ENCODE measurements around the gene MTRF1.
"Not testable (repeated sequence)": the region's sequence is repeated elsewhere in the genome, so short reads cannot be mapped to it uniquely, and the experiment has no call there.

MTRF1 gene

DNA sequence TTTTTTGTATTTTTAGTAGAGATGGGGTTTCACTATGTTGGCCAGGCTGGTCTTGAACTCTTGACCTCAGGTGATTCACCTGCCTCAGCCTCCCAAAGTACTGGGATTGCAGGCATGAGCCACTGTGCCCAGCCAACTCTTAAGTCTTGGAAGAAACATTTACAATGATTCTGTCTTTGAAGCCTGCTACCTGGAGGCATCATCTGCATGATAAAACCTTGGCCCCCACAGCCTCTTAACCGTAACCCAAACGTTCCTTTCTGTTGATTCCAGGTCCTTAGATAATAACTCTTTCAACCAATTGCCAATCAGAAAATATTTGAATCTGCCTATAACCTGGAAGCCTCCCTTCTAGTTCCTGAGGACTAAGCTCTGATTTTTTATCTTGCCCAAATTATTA, 15.8 kb upstream of the MTRF1 start:
- not testable (repeated sequence) for DNase-seq

DNA sequence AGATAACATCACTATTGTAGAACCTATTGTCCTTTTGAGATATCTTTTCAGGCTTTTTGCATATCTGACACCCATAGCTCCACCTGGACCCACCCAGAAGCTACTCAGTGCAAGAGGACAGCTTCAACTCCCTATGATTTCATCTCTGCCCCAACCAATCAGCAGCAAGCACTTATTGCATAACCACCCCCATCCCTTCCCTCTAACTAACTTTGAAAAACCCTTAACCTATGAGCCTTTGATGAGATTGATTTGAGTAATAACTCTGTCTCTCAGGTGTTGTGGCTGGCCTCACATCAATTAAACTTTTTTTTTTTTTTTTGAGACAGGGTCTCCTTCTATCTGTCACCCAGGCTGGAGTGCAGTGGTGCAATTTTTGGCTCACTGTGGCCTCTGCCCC, 13.4 kb upstream of the MTRF1 start:
- DNase-seq = no peak

- DNase-seq = no peak
Observed at GRCh38 chr13:41274881-41275280, 11.5 kb upstream of the MTRF1 start.

GRCh38 chr13:41273831-41274441, 10.6 kb upstream of the MTRF1 start:
- DNase-seq = no peak

DNA sequence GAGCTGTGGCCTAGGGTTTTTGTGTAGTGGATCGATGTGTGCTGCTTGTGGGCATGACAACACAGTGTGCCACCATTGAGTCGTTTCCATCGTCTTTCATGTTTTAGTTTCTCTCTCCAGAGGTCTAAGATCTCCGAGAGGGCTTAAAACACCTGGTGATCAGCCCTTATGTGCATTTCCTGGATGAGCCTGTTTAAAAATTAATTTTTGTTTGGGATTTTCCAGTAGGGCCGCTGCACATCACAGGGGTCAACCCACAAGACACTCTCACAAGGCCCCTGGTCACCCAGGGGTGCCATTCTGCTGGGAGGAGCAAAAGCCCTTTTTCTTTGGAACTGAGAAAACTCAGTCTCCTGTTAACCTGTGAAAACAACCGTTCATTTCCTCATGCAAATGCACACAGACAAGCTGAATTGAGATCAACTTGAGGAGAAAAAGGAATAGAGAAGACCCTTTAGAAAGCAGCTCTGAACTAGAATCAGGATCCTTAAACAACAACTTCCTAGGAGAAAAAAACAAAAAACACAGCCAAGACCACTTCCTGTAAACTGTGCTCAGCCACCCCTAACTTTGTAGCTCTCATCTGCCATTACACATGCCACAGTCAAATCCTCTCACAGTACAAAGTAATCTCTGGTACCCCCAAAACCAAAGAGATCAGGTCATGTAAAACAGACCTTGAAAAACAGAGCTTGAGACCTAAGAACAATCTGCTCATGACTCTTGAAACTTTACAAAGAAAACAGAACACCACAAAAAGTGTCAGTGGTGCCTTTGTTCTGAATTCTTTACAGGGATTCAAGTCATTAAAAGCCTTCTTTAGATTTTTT, 8.3 kb upstream of the MTRF1 start:
- peak; percentile 12 for DNase-seq

- DNase-seq = no peak
Observed at GRCh38 chr13:41268764-41269163, 5.4 kb upstream of the MTRF1 start.

DNA sequence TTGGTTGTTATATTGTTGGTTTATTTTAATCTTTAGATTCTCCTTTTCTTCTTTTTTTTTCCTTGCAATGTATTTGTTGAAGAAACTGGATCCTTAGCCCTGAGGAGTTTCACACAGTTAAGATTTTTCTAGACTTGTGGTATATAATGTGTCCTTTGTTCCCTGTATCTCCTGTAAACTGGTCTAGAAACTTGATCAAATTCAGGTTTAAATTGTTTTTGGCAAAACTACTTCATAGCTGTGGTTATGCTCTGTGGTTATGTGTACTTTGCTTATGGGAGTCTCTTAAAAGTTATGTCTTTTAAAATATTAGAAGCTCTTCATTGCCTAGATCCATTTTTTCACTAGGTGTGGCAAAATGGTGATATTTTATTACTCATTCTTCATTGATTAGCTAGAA, 3.7 kb upstream of the MTRF1 start:
- no peak for DNase-seq

DNA sequence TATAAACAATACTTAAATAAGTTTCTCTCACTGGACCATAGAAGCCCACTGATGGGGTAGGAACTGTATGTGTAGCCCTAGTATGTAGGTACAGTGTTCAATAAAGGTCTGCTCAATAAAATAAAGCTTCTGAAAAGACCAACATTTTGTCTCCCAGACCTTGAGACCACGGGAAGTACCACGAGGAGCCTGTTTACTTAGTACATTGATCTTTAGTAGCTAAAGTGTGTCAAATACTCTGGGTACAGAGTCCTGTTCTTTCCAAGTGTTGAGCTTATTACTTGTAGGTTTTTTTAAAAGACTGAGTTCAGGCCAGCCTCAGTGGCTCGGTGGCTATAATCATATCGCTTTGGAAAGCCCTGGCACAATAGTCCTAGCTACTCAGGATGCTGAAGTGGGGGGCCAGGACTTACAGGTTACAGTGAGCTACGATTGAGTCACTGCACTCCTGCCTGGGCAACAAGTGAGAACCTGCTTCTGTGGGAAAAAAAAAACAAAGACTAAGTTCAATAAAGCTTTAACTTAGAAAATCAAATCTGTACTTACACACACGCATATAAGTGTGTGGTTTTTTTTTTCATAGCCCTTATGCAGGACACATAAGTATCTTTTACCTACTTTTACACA, 3.4 kb downstream of the MTRF1 start:
- DNase-seq = no peak

- DNase-seq = no peak
Observed at GRCh38 chr13:41257535-41257934, 5.8 kb downstream of the MTRF1 start.

DNA sequence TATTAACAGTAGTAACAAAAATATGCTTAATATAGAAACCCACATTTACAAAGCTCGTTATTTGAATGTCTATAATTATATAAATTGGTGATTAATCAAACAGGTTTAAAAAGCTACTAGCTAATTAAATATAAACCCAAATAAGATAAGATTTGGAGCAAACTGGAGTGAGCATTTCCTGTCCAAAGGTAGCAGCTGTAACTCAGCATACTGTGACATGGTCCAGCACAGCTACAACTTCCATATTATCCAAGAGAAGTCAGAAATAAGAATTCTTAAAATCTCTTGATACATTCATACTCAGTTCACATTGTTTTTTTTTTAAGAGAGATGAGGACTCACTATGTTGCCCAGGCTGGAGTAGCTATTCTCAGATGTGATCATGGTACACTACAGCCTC, 8.5 kb downstream of the MTRF1 start:
- DNase-seq = no peak

DNA sequence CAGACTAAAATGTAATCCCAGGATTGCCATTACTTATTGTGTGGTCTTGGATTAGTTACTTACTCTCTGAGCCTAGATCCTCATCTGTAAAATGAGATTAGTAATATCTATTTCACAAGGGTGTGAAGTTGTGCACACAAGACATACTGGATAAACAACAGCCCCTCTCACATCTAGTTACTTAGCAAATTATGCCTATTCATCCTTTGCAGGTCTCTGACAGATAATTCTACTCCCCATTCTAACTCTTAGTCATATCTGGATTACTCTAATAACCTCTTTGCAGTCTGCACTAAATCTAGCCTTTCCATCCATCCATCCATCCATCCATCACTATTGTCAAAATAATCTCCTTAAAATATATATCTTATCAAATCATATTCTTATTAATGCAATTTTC, 12.4 kb downstream of the MTRF1 start:
- DNase-seq = no peak

GRCh38 chr13:41246969-41247680, 16.3 kb downstream of the MTRF1 start:
- DNase-seq = no peak

DNA sequence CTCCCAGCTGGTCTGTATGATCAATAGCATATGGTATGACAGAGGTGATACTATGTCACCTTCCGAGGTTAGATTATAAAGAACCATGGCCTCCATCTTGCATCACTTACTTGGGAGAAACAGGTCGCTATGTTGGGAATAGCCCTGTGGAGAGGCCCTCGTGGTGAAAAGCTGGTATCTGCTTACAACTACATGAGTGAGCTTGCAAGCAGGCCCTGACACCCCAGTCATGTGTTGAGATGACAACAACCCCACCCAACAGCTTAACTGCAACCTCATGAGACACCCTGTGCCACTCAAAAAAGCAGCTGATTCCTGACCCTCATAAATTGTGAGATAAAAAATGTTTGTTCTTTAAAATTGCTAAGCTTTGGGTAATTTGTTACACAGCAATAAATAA, 18.8 kb downstream of the MTRF1 start:
- DNase-seq = no peak

- no peak for DNase-seq
Observed at GRCh38 chr13:41241626-41242025, 21.8 kb downstream of the MTRF1 start.

GRCh38 chr13:41236369-41236768, 27.0 kb downstream of the MTRF1 start:
- DNase-seq = no peak

DNA sequence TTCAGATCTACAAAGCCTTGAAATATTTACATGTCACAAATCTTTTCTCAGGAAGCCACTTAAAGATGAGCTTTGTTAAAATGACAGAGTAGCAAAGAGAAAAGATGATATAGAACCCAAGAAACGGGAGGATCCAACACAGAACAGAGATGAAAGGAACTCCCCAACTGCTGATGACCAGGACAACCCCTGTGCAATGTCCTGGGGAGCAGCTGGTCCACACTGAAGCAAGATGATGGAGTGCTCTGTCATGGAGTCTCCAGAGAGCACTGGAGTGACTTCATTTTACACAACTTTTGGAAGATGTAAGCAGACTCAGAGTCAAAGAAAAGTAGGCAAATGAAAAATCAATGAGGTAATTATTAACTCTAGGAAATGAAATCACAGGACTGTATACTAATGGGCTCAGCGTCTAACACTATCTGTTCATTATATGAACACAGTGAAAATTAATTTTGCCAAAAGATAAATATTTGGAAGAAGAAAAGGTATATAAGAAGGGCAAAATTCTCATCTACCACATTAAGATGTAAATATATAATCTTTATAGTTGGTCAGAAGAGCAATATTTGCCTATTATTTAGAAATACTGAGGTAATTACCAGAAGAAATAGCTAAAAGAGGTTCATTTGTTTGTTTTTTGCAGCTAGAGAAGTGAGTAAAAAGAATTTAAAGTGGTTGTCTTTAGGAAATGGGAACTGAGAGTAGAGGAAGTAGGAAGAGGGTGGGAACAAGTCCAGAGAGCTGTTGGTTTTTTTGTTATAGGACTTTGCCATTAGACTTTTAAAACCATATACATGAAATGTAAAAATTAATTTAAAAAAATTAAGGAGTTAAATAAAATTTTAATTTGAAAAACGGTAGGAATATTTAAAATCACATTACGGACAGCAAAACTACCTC, 30.5 kb downstream of the MTRF1 start:
- no peak for DNase-seq

DNA sequence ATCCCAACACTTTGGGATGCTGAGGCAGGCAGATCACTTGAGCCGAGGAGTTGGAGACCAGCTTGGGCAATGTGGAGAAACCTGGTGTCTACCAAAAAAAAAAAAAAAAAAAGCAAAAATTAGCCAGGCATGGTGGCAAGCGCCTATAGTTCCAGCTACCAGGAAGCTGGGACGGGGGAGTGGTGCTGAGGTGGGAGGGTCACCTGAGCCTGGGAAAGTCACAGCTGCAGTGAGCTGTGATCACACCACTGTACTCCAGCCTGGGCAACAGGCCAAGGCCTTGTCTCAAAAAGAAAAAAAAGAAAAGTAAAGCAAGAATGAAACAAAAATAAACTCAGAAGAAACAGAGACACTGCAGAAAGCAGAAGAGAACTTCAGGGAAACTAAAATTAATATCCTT, 31.6 kb downstream of the MTRF1 start:
- peak; percentile 5 for DNase-seq

GRCh38 chr13:41231025-41231677, 32.2 kb downstream of the MTRF1 start:
- no peak for DNase-seq

GRCh38 chr13:41229356-41229755, 34.0 kb downstream of the MTRF1 start:
- DNase-seq = no peak

- no peak for DNase-seq
Observed at GRCh38 chr13:41224113-41225110, 39.0 kb downstream of the MTRF1 start.

Measured in CD4-positive, alpha-beta T cell treated with Interleukin-12 subunit alpha and Interleukin-12 subunit beta, for 1 hour (primary cell).